ENCODE results near the gene ERLEC1. TPM values are rescaled to one million over a fixed set of nuclear protein-coding genes. Genes with fewer than 3 reads are reported as not detected.
"Not testable (repeated sequence)": the region's sequence is repeated elsewhere in the genome, so short reads cannot be mapped to it uniquely, and the experiment has no call there.

The ERLEC1 gene
- total RNA-seq, 2 donors from 2014 or later = 14.6 to 23.5 TPM

- Mint-ChIP-seq H3K27ac (no peak overlapping the region), H3K4me1 (no peaks in the 10 kb centered on the region), H3K36me3 (ENCODE audit: low read depth) (peaks cover 100% of the 10 kb centered on the region), H3K4me3 (no peak overlapping the region), H3K9me3 (no peaks in the 10 kb centered on the region), H3K27me3 (no peaks in the 10 kb centered on the region)
- no peak for ATAC-seq (replicated peaks)
Observed at GRCh38 chr2:53811601-53812000, 24.8 kb downstream of the ERLEC1 start.

GRCh38 chr2:53813151-53813550 lies 26.3 kb downstream of the ERLEC1 start:
- Mint-ChIP-seq H3K36me3 (ENCODE audit: low read depth) (peaks cover 99% of the 10 kb centered on the region), H3K27ac (no peak overlapping the region), H3K4me1 (no peaks in the 10 kb centered on the region), H3K9me3 (no peaks in the 10 kb centered on the region), H3K27me3 (no peaks in the 10 kb centered on the region), H3K4me3 (no peak overlapping the region)
- ATAC-seq (replicated peaks) = no peak

GRCh38 chr2:53818854-53819435 lies 32.1 kb downstream of the ERLEC1 start:
- H3K9me3 Mint-ChIP-seq = no peaks in the 10 kb centered on the region
- peaks cover 62% of the 10 kb centered on the region for H3K36me3 Mint-ChIP-seq (ENCODE audit: low read depth)
- H3K27ac Mint-ChIP-seq = no peak overlapping the region
- no peaks in the 10 kb centered on the region for H3K4me1 Mint-ChIP-seq
- ATAC-seq (replicated peaks) = no peak
- no peaks in the 10 kb centered on the region for H3K27me3 Mint-ChIP-seq
- H3K4me3 Mint-ChIP-seq = no peak overlapping the region

GRCh38 chr2:53819634-53820033 lies 32.8 kb downstream of the ERLEC1 start:
- H3K36me3 Mint-ChIP-seq (ENCODE audit: low read depth) = peaks cover 56% of the 10 kb centered on the region
- H3K4me1 Mint-ChIP-seq = no peaks in the 10 kb centered on the region
- H3K9me3 Mint-ChIP-seq = no peaks in the 10 kb centered on the region
- no peak overlapping the region for H3K27ac Mint-ChIP-seq
- H3K27me3 Mint-ChIP-seq = no peaks in the 10 kb centered on the region
- H3K4me3 Mint-ChIP-seq = no peak overlapping the region
- no peak for ATAC-seq (replicated peaks)

- H3K9me3 Mint-ChIP-seq = no peaks in the 10 kb centered on the region
Observed at GRCh38 chr2:53820048-53820447, 33.2 kb downstream of the ERLEC1 start.

GRCh38 chr2:53820711-53821110 lies 33.9 kb downstream of the ERLEC1 start:
- H3K9me3 Mint-ChIP-seq = no peaks in the 10 kb centered on the region

More at GRCh38 chr2:53820048-53820447, 33.2 kb downstream of the ERLEC1 start:
- H3K27me3 Mint-ChIP-seq = no peaks in the 10 kb centered on the region
- peaks cover 51% of the 10 kb centered on the region for H3K36me3 Mint-ChIP-seq (ENCODE audit: low read depth)
- no peak overlapping the region for H3K27ac Mint-ChIP-seq
- ATAC-seq (replicated peaks) = no peak
- H3K4me3 Mint-ChIP-seq = no peak overlapping the region
- H3K4me1 Mint-ChIP-seq = no peaks in the 10 kb centered on the region

GRCh38 chr2:53821810-53822209 lies 35.0 kb downstream of the ERLEC1 start:
- no peak for ATAC-seq (replicated peaks)
- H3K27ac Mint-ChIP-seq = no peak overlapping the region
- H3K36me3 Mint-ChIP-seq (ENCODE audit: low read depth) = peaks cover 34% of the 10 kb centered on the region
- H3K9me3 Mint-ChIP-seq = no peaks in the 10 kb centered on the region
- no peaks in the 10 kb centered on the region for H3K4me1 Mint-ChIP-seq
- no peak overlapping the region for H3K4me3 Mint-ChIP-seq
- H3K27me3 Mint-ChIP-seq = no peaks in the 10 kb centered on the region

More at GRCh38 chr2:53820711-53821110, 33.9 kb downstream of the ERLEC1 start:
- Mint-ChIP-seq H3K27me3 (no peaks in the 10 kb centered on the region), H3K4me3 (no peak overlapping the region), H3K4me1 (no peaks in the 10 kb centered on the region), H3K36me3 (ENCODE audit: low read depth) (peaks cover 45% of the 10 kb centered on the region), H3K27ac (no peak overlapping the region)
- ATAC-seq (replicated peaks) = no peak

- not testable (repeated sequence) for H3K9me3 Mint-ChIP-seq; H3K4me3 Mint-ChIP-seq; ATAC-seq (replicated peaks); H3K27ac Mint-ChIP-seq; H3K4me1 Mint-ChIP-seq; H3K27me3 Mint-ChIP-seq
- H3K36me3 Mint-ChIP-seq (ENCODE audit: low read depth) = peaks cover 18% of the 10 kb centered on the region
Observed at GRCh38 chr2:53823639-53824038, 36.8 kb downstream of the ERLEC1 start.

GRCh38 chr2:53826030-53826410 lies 39.2 kb downstream of the ERLEC1 start:
- H3K9me3 Mint-ChIP-seq = peaks cover 3% of the 10 kb centered on the region
- no peak for ATAC-seq (replicated peaks)
- H3K36me3 Mint-ChIP-seq (ENCODE audit: low read depth) = no peaks in the 10 kb centered on the region
- H3K4me1 Mint-ChIP-seq = no peaks in the 10 kb centered on the region
- no peak overlapping the region for H3K4me3 Mint-ChIP-seq
- no peaks in the 10 kb centered on the region for H3K27me3 Mint-ChIP-seq
- no peak overlapping the region for H3K27ac Mint-ChIP-seq

- no peaks in the 10 kb centered on the region for H3K36me3 Mint-ChIP-seq (ENCODE audit: low read depth)
- H3K9me3 Mint-ChIP-seq = peaks cover 3% of the 10 kb centered on the region
- ATAC-seq (replicated peaks) = no peak
- no peaks in the 10 kb centered on the region for H3K4me1 Mint-ChIP-seq
- H3K27me3 Mint-ChIP-seq = no peaks in the 10 kb centered on the region
- no peak overlapping the region for H3K4me3 Mint-ChIP-seq
- H3K27ac Mint-ChIP-seq = no peak overlapping the region
Observed at GRCh38 chr2:53826587-53827397, 39.9 kb downstream of the ERLEC1 start.

GRCh38 chr2:53827398-53828175 lies 40.7 kb downstream of the ERLEC1 start:
- H3K27me3 Mint-ChIP-seq = no peaks in the 10 kb centered on the region
- no peaks in the 10 kb centered on the region for H3K36me3 Mint-ChIP-seq (ENCODE audit: low read depth)
- H3K4me1 Mint-ChIP-seq = no peaks in the 10 kb centered on the region
- no peak overlapping the region for H3K4me3 Mint-ChIP-seq
- H3K27ac Mint-ChIP-seq = no peak overlapping the region
- H3K9me3 Mint-ChIP-seq = peaks cover 3% of the 10 kb centered on the region
- no peak for ATAC-seq (replicated peaks)

GRCh38 chr2:53828331-53828730 lies 41.5 kb downstream of the ERLEC1 start:
- H3K27me3 Mint-ChIP-seq = no peaks in the 10 kb centered on the region
- H3K4me1 Mint-ChIP-seq = no peaks in the 10 kb centered on the region
- no peak overlapping the region for H3K4me3 Mint-ChIP-seq
- peaks cover 2% of the 10 kb centered on the region for H3K36me3 Mint-ChIP-seq (ENCODE audit: low read depth)
- no peak overlapping the region for H3K27ac Mint-ChIP-seq
- no peak for ATAC-seq (replicated peaks)
- peaks cover 3% of the 10 kb centered on the region for H3K9me3 Mint-ChIP-seq

- H3K4me1 Mint-ChIP-seq = no peaks in the 10 kb centered on the region
- ATAC-seq (replicated peaks) = no peak
Observed at GRCh38 chr2:53829273-53829979, 42.6 kb downstream of the ERLEC1 start.

GRCh38 chr2:53829980-53830290 lies 43.1 kb downstream of the ERLEC1 start:
- H3K4me3 Mint-ChIP-seq; H3K9me3 Mint-ChIP-seq; H3K27me3 Mint-ChIP-seq; H3K36me3 Mint-ChIP-seq (ENCODE audit: low read depth); ATAC-seq (replicated peaks); H3K4me1 Mint-ChIP-seq; H3K27ac Mint-ChIP-seq: not testable (repeated sequence)

More at GRCh38 chr2:53829273-53829979, 42.6 kb downstream of the ERLEC1 start:
- Mint-ChIP-seq H3K4me3 (no peak overlapping the region), H3K27me3 (no peaks in the 10 kb centered on the region), H3K36me3 (ENCODE audit: low read depth) (peaks cover 10% of the 10 kb centered on the region), H3K9me3 (peaks cover 6% of the 10 kb centered on the region), H3K27ac (no peak overlapping the region)

All from activated T-helper 17 cell treated with anti-CD3 and anti-CD28 coated beads, Interleukin-2, amount 50 U/mL, for 72 hours (primary cell).